HG03280 (cell line): ENCODE data around the gene ASB15.

ENCODE experiments used
- ATAC-seq: cut with Tn5 transposase; IDR thresholded peaks from one replicate; pipeline ENCODE4 v1.9.1; 2021; ENCODE audit warnings: mild to moderate bottlenecking, moderate library complexity; ENCODE audit not compliant: unreplicated experiment

Gene ASB15

GRCh38 chr7:123661765-123662164 is 60.1 kb downstream of the ASB15 start:
- ATAC-seq, result no peak

- no peak for ATAC-seq
Observed at GRCh38 chr7:123662293-123662692, 60.7 kb downstream of the ASB15 start.

GRCh38 chr7:123662755-123663154 is 61.1 kb downstream of the ASB15 start:
- no peak for ATAC-seq

DNA sequence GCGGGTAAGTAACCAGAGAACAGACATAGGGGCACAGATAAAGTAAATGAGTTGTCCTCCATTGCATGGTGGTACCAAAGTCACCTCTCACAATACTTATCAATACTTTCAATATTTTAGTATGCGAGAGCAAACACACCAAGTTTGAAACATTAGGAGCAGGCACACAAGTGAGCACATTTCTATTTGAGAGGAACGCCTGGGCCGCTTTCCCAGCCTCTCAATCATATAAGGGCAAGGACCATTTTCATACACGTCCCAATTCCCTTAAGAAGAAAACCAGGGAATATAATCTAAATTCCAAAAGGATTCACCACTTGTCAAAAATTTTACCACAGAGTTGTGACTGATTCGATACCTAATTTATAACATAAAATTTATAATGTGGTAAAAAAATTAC is 61.6 kb downstream of the ASB15 start:
- no peak for ATAC-seq

- ATAC-seq, result no peak
Observed at GRCh38 chr7:123665157-123665556, 63.5 kb downstream of the ASB15 start.

DNA sequence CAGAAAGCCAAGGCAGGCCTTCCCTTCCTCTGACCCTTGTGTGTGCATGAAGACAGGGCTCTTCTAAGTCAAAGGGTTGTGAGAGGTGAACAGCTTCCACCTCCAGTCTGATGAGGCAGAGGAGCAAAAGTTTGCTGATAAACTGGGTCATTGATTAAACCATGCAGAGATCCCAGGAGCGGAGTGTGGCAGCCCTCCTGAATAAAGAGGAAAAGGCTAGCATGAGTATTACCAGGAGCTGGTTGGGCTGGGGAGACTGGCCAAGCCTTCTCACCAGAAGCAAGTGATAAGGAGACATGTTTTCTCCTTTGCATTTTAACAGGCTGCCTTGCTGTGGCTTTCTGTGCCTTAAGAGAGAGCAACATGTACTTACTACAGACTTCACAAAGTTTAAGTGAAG is 64.3 kb downstream of the ASB15 start:
- ATAC-seq, result no peak

DNA sequence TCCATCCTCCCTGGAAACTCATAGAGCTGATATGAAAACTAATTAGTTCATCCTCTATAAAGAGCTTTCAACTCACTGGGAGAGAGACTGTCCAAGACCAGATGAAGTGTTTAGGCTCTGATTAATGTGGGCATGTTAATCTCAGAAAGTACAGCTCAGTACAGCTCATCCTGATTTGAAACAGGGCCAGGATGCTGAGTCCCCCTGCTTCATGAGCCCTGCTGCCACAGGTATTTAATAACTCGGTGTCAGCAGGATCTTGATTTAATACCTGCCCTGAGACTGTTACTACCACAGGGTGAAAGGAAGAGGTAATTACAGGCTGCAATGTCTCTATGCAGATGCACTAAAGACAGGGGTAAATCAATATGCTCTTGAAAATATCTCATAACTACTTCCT is 64.9 kb downstream of the ASB15 start:
- ATAC-seq, result no peak

- ATAC-seq, result no peak
Observed at GRCh38 chr7:123669485-123669884, 67.9 kb downstream of the ASB15 start.

DNA sequence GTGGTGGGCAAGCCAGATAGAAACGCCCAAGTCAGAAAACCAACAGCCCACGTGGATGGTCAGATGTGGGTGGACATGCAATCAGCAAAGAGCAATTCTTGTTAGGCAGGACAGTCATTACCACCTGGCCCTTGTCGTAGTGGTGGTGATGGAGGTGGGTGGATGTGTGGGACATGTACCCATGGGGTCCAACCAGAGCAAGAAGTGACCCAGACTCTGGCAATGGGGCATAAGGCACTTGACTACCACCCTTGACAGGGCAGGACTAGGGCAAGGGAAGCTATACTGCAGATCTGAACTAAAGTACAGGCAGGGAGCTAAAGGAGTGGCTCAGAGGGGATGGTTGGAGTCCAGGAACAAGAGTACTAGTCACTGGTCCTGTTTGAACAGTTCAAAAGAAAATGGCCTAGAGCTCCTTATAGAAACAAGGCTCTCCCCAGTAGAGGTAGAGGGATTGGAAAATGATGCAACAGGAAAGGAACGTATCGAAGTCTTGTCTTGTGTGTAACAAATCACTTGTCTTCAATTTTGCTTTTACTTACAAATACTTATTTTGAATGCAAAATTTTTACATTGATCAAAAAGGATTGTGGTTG is 71.6 kb downstream of the ASB15 start:
- no peak for ATAC-seq

- no peak for ATAC-seq
Observed at GRCh38 chr7:123673752-123674398, 72.3 kb downstream of the ASB15 start.

- ATAC-seq, result no peak
Observed at GRCh38 chr7:123674399-123675180, 73.0 kb downstream of the ASB15 start.

GRCh38 chr7:123675181-123675473 is 73.5 kb downstream of the ASB15 start:
- no peak for ATAC-seq

DNA sequence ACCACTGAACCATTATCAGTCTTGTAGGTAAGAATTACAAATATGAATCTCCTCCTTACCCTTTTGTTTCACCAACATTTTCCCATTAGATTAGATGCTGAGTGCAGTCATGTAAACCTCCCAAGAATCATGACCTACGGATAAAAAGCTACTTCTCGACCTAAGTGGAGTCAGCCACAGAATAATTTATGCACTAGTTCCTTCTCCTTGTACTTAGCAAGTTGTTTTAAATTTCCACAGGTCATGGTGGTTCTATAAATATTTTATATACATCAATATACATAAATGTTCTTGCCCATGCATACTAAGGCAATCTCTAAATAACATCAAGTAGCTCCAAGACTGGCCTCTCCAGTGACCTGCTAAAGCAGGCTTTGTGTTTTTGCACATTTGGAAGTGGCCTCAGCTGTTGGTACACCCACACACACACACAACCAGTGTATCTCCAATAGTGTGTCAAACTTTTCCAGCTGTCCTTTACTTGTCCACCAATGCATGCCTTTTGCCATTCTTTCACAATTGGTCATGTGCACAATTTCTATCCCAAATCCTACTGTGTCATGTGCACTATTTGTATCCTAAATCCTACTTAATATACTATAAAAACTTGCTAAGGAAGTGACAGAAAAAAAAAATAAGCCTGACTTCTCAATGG is 75.6 kb downstream of the ASB15 start:
- ATAC-seq, result no peak

- ATAC-seq, result no peak
Observed at GRCh38 chr7:123679614-123680013, 78.0 kb downstream of the ASB15 start.

DNA sequence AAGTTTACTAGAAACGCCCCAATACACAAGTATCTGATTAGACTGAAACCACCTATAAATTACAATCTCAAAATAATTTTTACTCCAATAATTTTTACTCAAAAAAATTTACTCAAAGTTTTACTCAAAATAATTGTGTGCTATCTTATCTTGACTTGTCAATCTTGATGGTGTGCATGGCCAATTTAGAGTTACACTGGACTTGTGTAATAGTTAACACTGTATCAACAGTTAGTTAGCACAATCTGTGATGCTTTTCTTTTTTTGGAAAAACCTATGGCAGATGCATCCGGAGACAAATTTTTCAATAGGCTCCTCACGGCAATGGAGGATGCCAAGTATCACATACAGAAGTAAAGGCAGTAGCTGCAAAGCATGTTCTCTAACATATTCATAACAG is 79.0 kb downstream of the ASB15 start:
- no peak for ATAC-seq

DNA sequence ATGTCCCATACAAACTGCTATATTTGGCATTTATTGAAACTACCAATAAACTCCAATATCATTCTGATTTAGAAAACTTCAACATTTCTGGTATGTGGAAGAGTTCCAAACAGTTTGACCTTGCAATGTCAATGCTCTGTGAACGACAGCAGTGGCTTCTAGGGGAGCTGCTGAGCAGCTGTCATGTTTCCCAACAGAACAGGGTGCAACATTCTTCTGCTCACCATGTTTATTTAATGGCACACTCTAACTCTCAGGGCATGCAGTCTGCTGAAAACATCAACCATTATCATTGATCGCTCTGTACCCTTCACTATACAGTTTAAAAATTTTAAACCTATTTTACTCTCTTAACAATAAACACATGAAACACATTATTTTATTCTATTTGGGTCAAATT is 79.9 kb downstream of the ASB15 start:
- no peak for ATAC-seq

GRCh38 chr7:123682690-123683089 is 81.1 kb downstream of the ASB15 start:
- ATAC-seq, result no peak

- no peak for ATAC-seq
Observed at GRCh38 chr7:123687161-123687560, 85.5 kb downstream of the ASB15 start.

DNA sequence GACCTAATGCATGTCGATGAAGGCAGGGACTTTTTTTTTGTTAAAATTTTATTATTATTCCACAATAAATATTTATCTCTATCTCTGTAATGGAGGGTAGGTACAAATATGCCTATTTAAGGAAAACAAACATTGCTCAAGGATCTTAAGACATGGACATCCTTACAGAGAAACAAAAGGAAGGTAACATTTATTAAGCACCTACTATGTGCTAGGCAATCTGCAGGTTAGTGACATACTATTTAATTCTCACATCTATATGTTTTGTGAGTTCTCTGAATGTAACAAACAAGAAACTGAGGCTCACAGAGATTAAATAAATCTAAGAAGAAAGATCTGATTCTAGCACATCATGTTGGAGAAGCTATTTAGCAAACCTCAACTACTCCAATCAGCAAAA is 86.1 kb downstream of the ASB15 start:
- ATAC-seq, result no peak
